ENCODE measurements around the gene COL20A1. TPM values are rescaled to one million over a fixed set of nuclear protein-coding genes. Genes with fewer than 3 reads are reported as not detected.

COL20A1 gene
- total RNA-seq, 1 experiment from 2014 or later = 2.3 TPM

- no peak overlapping the region for H3K4me2 ChIP-seq (ENCODE audit: insufficient read depth, insufficient read length, low read length)
- no peak overlapping the region for H3K27ac ChIP-seq (ENCODE audit: insufficient read length, low read depth, low read length)
- H4K8ac ChIP-seq (replicated peaks; ENCODE audit: insufficient read length, low read depth, low read length) = no peak overlapping the region
- no peak overlapping the region for H2BK15ac ChIP-seq (ENCODE audit: low read depth, low read length)
- no peak overlapping the region for H3K56ac ChIP-seq (ENCODE audit: insufficient read length, low read depth, low read length)
- Mint-ChIP-seq H3K27ac (no peak overlapping the region), H3K9me3 (peaks cover 0 to 10% of the 10 kb centered on the region in 2 experiments; a peak in 2 of 5 replicates), H3K4me1 (peaks cover 2 to 7% of the 10 kb centered on the region in 2 experiments), H3K27me3 (ENCODE audit: low read depth) (peaks cover 8% of the 10 kb centered on the region), H3K4me3 (no peak overlapping the region), H3K36me3 (ENCODE audit: insufficient read depth in 1 of 3, low read depth in 3 of 3) (peaks cover 0 to 7% (median 4%) of the 10 kb centered on the region in 3 experiments; a peak in 3 of 7 replicates)
- H4K20me1 ChIP-seq (ENCODE audit: control insufficient read depth, insufficient read depth, insufficient read length) = peaks cover 2% of the 10 kb centered on the region
- H3K4me1 ChIP-seq (ENCODE audit: insufficient read depth, low read length) = no peaks in the 10 kb centered on the region
- no peak overlapping the region for H2BK20ac ChIP-seq (ENCODE audit: low read depth, low read length, poor library complexity, severe bottlenecking)
- no peak overlapping the region for H4K5ac ChIP-seq (ENCODE audit: insufficient read length, low read depth, low read length)
- no peak overlapping the region; the same call in 1 of the 2 replicates for H3K14ac ChIP-seq (ENCODE audit: insufficient read depth, low read length)
- H2BK120ac ChIP-seq (ENCODE audit: low read depth, low read length, poor library complexity, severe bottlenecking) = no peak overlapping the region
- no peaks in the 10 kb centered on the region for H3K9me3 ChIP-seq (ENCODE audit: control insufficient read depth, low read depth, low read length)
- no peak overlapping the region for H2BK5ac ChIP-seq (ENCODE audit: insufficient read length, low read length)
- no peak overlapping the region for H2AFZ ChIP-seq (ENCODE audit: low read length)
- H3K18ac ChIP-seq (ENCODE audit: insufficient read length, low read depth, low read length) = no peak overlapping the region
- TF ChIP-seq, protein P1, sequence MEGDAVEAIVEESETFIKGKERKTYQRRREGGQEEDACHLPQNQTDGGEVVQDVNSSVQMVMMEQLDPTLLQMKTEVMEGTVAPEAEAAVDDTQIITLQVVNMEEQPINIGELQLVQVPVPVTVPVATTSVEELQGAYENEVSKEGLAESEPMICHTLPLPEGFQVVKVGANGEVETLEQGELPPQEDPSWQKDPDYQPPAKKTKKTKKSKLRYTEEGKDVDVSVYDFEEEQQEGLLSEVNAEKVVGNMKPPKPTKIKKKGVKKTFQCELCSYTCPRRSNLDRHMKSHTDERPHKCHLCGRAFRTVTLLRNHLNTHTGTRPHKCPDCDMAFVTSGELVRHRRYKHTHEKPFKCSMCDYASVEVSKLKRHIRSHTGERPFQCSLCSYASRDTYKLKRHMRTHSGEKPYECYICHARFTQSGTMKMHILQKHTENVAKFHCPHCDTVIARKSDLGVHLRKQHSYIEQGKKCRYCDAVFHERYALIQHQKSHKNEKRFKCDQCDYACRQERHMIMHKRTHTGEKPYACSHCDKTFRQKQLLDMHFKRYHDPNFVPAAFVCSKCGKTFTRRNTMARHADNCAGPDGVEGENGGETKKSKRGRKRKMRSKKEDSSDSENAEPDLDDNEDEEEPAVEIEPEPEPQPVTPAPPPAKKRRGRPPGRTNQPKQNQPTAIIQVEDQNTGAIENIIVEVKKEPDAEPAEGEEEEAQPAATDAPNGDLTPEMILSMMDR (conservative IDR thresholded peaks at IDR 0.05) = no peak
- no peak overlapping the region for H3T11ph ChIP-seq (ENCODE audit: low read length)
- no peak overlapping the region for H2BK12ac ChIP-seq (ENCODE audit: insufficient read length, low read depth, low read length)
- DNase-seq = no peak
- no peaks in the 10 kb centered on the region for H3K79me2 ChIP-seq (ENCODE audit: insufficient read depth, low read length)
- H3K4ac ChIP-seq (ENCODE audit: low read depth, low read length) = no peak overlapping the region
- H3K9ac ChIP-seq (ENCODE audit: extremely low read depth, insufficient read length, low read length) = no peak overlapping the region
- H3K79me1 ChIP-seq (ENCODE audit: insufficient read depth, low read depth, low read length, poor library complexity, severe bottlenecking) = no peaks in the 10 kb centered on the region
- no peak overlapping the region for H3K23ac ChIP-seq (ENCODE audit: insufficient read length, low read depth, low read length)
- no peaks in the 10 kb centered on the region for H3K27me3 ChIP-seq (ENCODE audit: insufficient read depth, low read length)
- no CpG with 5 or more reads among the region's 33 CpGs for WGBS (ENCODE audit: extremely low coverage, insufficient read length, low lambda C conversion rate)
- no peak overlapping the region for H4K91ac ChIP-seq (ENCODE audit: insufficient read length, low read depth, low read length)
- no peak overlapping the region for H2AK5ac ChIP-seq (ENCODE audit: insufficient read length, low read length)
- H3K23me2 ChIP-seq (ENCODE audit: insufficient read length, low read depth, low read length, poor library complexity, severe bottlenecking) = no peaks in the 10 kb centered on the region
Measured at GRCh38 chr20:63347081-63347741, 54.2 kb downstream of the COL20A1 start.

Measured in H9 (cell line).